Neural cell (in vitro differentiated cells): ENCODE measurements around the gene SLC23A3. TPM values are rescaled to one million over a fixed set of nuclear protein-coding genes. Genes with fewer than 3 reads are reported as not detected.

ENCODE experiments used
- H2AFZ ChIP-seq: fragments of 200-600, 300-800 bp; sonication (generic), shearing (Covaris generic); 2 replicates; pipeline ENCODE4 v1.6.0; 2014; ENCODE audit warnings: low read depth, mild to moderate bottlenecking, antibody characterized with exemption, low read length, moderate library complexity
- H3F3A ChIP-seq: fragments of 200-600 bp; shearing (Covaris generic); 2 replicates; pipeline ENCODE4 v1.6.1; 2016; ENCODE audit warnings: mild to moderate bottlenecking, moderate library complexity, mixed read lengths, antibody characterized with exemption, low read length; ENCODE audit not compliant: insufficient read depth, poor library complexity, severe bottlenecking
- H3K27ac ChIP-seq: fragments of 200-600, 300-800 bp; sonication (generic), shearing (Covaris generic); 2 replicates; pipeline ENCODE4 v1.5.1; 2014; ENCODE audit warnings: mild to moderate bottlenecking, low read length, moderate library complexity
- H3K27me3 ChIP-seq: fragments of 300-800, 200-600 bp; sonication (generic), shearing (Covaris generic); 2 replicates; pipeline ENCODE4 v1.6.0; 2014; ENCODE audit warnings: mild to moderate bottlenecking, low read depth, low read length, moderate library complexity; ENCODE audit not compliant: insufficient read depth
- H3K36me3 ChIP-seq: fragments of 300-800, 200-600 bp; sonication (generic), shearing (Covaris generic); 2 replicates; pipeline ENCODE4 v1.5.1; 2014; ENCODE audit warnings: mild to moderate bottlenecking, antibody characterized with exemption, low read length, moderate library complexity; ENCODE audit not compliant: insufficient read depth
- H3K4me2 ChIP-seq: fragments of 300-800, 200-600 bp; sonication (generic), shearing (Covaris generic); 2 replicates; pipeline ENCODE4 v1.6.0; 2014; ENCODE audit warnings: mild to moderate bottlenecking, low read length
- H3K4me3 ChIP-seq: fragments of 300-800, 200-600 bp; sonication (generic), shearing (Covaris generic); 2 replicates; pipeline ENCODE4 v1.5.1; 2014; ENCODE audit warnings: mild to moderate bottlenecking, low read length, moderate library complexity
- H3K79me2 ChIP-seq: fragments of 200-600 bp; shearing (Covaris generic); replicated peaks from 2 replicates; pipeline ENCODE4 v1.6.0; 2014; ENCODE audit warnings: mild to moderate bottlenecking, low read length, moderate library complexity; ENCODE audit not compliant: insufficient read depth
- H3K9ac ChIP-seq: fragments of 300-800, 200-600 bp; sonication (generic), shearing (Covaris generic); 2 replicates; pipeline ENCODE4 v1.6.1; 2016; ENCODE audit warnings: mild to moderate bottlenecking, low read length, mixed read lengths
- H3K9me2 ChIP-seq: fragments of 200-600 bp; shearing (Covaris generic); 2 replicates; pipeline ENCODE4 v1.6.1; 2016; ENCODE audit warnings: mild to moderate bottlenecking, low read length, mixed read lengths; ENCODE audit not compliant: insufficient read depth
- H3K9me3 ChIP-seq: fragments of 200-600, 300-800 bp; sonication (generic), shearing (Covaris generic); 2 replicates; pipeline ENCODE4 v1.6.1; 2016; ENCODE audit warnings: mild to moderate bottlenecking, mixed run types, low read length, moderate library complexity, mixed read lengths
- H4K20me1 ChIP-seq: fragments of 200-600 bp; shearing (Covaris generic); 2 replicates; pipeline ENCODE4 v1.6.1; 2016; ENCODE audit warnings: mild to moderate bottlenecking, mixed run types; ENCODE audit not compliant: insufficient read depth
- CTCF ChIP-seq: fragments of 450-650 bp; IDR thresholded peaks from 2 replicates; pipeline ENCODE4 v1.5.1; 2014; ENCODE audit warnings: antibody characterized with exemption, mild to moderate bottlenecking, moderate library complexity; ENCODE audit not compliant: poor library complexity, severe bottlenecking
- EP300 ChIP-seq: fragments of 450-650 bp; conservative IDR thresholded peaks from 2 replicates; pipeline ENCODE4 v1.6.1; 2014; ENCODE audit warnings: antibody characterized with exemption, mild to moderate bottlenecking, moderate library complexity; ENCODE audit not compliant: poor library complexity, severe bottlenecking
- EZH2 ChIP-seq: fragments of 200-600, 300-800 bp; shearing (Covaris generic), sonication (generic); IDR thresholded peaks from 2 replicates; pipeline ENCODE4 v1.6.1; 2014; ENCODE audit warnings: antibody characterized with exemption, low read length, borderline replicate concordance, mild to moderate bottlenecking; ENCODE audit not compliant: insufficient read depth, poor library complexity, severe bottlenecking
- MXI1 ChIP-seq: fragments of 450-650 bp; conservative IDR thresholded peaks from 2 replicates; pipeline ENCODE4 v1.6.1; 2014; ENCODE audit warnings: antibody characterized with exemption, mild to moderate bottlenecking; ENCODE audit not compliant: poor library complexity, severe bottlenecking
- POLR2AphosphoS5 ChIP-seq: IDR thresholded peaks from 2 replicates; pipeline ENCODE4 v1.6.1; 2012
- RAD21 ChIP-seq: fragments of 450-650 bp; conservative IDR thresholded peaks from 2 replicates; pipeline ENCODE4 v1.6.1; 2014; ENCODE audit warnings: antibody characterized with exemption, mild to moderate bottlenecking, moderate library complexity
- SMC3 ChIP-seq: fragments of 450-650 bp; conservative IDR thresholded peaks from 2 replicates; pipeline ENCODE4 v1.6.1; 2014; ENCODE audit warnings: antibody characterized with exemption, mild to moderate bottlenecking, moderate library complexity; ENCODE audit not compliant: poor library complexity
- TAF1 ChIP-seq: IDR thresholded peaks from 2 replicates; pipeline ENCODE4 v1.6.1; 2012; ENCODE audit warnings: low read depth
- polyA plus RNA-seq: library from polyadenylated mRNA; depleted of rRNA; stranded (reverse); fragments of >200 nt; gene quantifications from 2 replicates; pipeline ENCODE4 v1.2.3, GENCODE V29; 2014
- TF ChIP-seq, protein P1 (sequence below): IDR thresholded peaks from 2 replicates; pipeline ENCODE4 v1.6.1; 2012; ENCODE audit warnings: borderline replicate concordance

The SLC23A3 gene
- polyA plus RNA-seq, 1 donor from 2014 or later = 0.28 TPM

- Histone ChIP-seq H3F3A (no peaks in the 10 kb centered on the region), H2AFZ (no peak overlapping the region), H4K20me1 (no peaks in the 10 kb centered on the region), H3K9me3 (no peaks in the 10 kb centered on the region), H3K4me3 (no peak overlapping the region), H3K79me2 (no peaks in the 10 kb centered on the region), H3K9me2 (no peaks in the 10 kb centered on the region), H3K4me2 (no peak overlapping the region), H3K27ac (no peak overlapping the region), H3K9ac (no peak overlapping the region), H3K27me3 (no peaks in the 10 kb centered on the region), H3K36me3 (no peaks in the 10 kb centered on the region)
- TF ChIP-seq CTCF (no peak), EZH2 (no peak), RAD21 (no peak), MXI1 (no peak), TAF1 (no peak), POLR2AphosphoS5 (no peak), SMC3 (no peak), EP300 (no peak)
- TF ChIP-seq, protein P1, sequence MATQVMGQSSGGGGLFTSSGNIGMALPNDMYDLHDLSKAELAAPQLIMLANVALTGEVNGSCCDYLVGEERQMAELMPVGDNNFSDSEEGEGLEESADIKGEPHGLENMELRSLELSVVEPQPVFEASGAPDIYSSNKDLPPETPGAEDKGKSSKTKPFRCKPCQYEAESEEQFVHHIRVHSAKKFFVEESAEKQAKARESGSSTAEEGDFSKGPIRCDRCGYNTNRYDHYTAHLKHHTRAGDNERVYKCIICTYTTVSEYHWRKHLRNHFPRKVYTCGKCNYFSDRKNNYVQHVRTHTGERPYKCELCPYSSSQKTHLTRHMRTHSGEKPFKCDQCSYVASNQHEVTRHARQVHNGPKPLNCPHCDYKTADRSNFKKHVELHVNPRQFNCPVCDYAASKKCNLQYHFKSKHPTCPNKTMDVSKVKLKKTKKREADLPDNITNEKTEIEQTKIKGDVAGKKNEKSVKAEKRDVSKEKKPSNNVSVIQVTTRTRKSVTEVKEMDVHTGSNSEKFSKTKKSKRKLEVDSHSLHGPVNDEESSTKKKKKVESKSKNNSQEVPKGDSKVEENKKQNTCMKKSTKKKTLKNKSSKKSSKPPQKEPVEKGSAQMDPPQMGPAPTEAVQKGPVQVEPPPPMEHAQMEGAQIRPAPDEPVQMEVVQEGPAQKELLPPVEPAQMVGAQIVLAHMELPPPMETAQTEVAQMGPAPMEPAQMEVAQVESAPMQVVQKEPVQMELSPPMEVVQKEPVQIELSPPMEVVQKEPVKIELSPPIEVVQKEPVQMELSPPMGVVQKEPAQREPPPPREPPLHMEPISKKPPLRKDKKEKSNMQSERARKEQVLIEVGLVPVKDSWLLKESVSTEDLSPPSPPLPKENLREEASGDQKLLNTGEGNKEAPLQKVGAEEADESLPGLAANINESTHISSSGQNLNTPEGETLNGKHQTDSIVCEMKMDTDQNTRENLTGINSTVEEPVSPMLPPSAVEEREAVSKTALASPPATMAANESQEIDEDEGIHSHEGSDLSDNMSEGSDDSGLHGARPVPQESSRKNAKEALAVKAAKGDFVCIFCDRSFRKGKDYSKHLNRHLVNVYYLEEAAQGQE = no peak
These were observed 11.8 kb downstream of the SLC23A3 start for GRCh38 chr2:219158025-219158424.

DNA sequence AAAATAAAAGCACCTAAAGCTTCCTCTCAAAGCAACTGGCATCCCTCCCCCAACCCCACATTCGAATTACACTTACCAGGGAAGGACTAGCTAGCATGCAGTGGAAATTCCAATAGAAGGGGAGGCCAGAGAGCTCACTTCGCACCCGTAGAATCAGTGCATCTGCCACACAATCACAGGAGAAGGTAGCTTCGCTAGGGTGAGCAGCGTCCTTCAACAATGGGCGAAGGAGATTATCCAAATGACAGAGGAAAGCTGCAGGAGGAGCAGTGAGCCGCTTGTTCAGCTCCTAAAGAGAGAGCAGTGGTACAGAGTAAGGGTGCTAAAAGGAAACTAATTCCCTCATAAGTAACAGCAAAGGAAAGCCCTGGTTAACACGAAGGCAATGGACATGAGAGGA is 12.4 kb downstream of the SLC23A3 start:
- Histone ChIP-seq H3K36me3 (no peaks in the 10 kb centered on the region), H3K27me3 (no peaks in the 10 kb centered on the region), H3K4me3 (no peak overlapping the region), H3F3A (no peaks in the 10 kb centered on the region), H3K79me2 (no peaks in the 10 kb centered on the region), H2AFZ (no peak overlapping the region), H3K4me2 (no peak overlapping the region), H3K27ac (no peak overlapping the region), H3K9me3 (no peaks in the 10 kb centered on the region), H3K9me2 (no peaks in the 10 kb centered on the region), H3K9ac (no peak overlapping the region), H4K20me1 (no peaks in the 10 kb centered on the region)
- TF ChIP-seq POLR2AphosphoS5 (no peak), EZH2 (no peak), RAD21 (no peak), CTCF (no peak), SMC3 (no peak), TAF1 (no peak), MXI1 (no peak)
- TF ChIP-seq, protein P1 = no peak
